Measurements from ENCODE around the gene SNRPA1. TPM values are rescaled to one million over a fixed set of nuclear protein-coding genes. Genes with fewer than 3 reads are reported as not detected.

The SNRPA1 gene
- total RNA-seq, 1 experiment from 2014 or later, result 61.5 TPM

GRCh38 chr15:101264911-101265641 is 30.0 kb downstream of the SNRPA1 start:
- DNase-seq (ENCODE audit: extremely low read depth, low read depth), result no peak

DNA sequence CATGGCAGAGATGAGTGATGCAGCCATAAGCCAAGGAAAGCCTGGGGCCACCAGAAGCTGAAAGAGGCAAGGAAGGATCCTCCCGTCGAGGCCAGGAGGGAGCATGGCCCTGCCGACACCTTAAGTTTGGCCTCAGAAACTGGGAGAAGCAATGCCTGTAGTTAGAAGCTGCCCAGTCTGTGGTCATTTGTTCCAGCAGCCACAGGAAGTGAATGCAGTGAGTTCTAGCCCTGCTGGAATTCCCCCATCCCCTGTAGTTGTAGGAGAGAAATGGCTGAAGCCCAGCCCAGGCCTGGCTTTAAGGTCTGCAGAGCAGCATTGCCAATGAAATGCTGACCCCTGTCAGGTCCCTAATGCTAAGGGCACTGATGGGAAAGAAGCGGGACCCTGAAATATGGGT is 31.0 kb downstream of the SNRPA1 start:
- no peak for DNase-seq (ENCODE audit: extremely low read depth, low read depth)

GRCh38 chr15:101262551-101262950 is 32.5 kb downstream of the SNRPA1 start:
- no peak for DNase-seq (ENCODE audit: extremely low read depth, low read depth)

DNA sequence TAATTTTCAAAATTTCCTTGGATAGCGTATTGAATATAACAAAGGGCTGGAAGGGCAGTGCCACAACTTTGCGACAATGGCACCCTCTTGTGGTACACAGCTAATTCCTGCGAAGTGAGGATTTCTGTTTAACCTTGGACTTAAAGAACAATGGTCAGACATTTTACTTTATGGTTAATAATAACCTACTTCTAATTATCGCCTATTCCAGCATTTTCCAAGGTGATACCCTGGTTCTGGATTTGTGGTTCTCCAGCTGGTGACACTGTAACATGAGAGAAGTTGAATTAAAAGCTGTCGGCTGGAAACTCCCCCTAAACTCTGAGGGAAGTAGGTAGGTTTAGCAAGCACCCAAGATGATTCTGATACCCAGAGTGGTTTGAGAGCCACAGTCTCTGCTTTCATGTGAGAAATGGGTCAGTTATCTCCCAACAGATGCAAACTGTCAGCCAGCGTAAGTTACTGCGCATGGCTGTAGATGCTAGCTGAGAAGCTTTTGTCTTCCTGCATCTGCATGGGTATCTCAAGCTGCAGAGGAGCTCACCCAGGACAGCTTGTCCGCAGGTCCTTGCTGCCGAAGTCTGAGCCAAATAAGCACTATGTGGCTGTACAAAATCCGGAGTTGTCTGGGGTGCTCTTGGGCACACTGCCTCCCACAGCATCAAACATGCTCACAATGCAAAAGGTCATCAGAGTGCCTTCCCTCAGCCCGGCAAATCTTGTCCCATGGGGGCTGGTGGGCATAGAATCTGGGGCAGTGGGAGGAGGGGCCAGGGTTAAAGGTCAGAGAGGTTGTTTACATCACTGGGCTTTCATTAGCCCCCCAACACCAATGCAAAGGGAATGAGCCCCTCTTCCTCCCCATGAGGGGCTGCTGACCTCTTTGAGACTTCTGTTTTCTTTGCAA is 36.6 kb downstream of the SNRPA1 start:
- DNase-seq (ENCODE audit: extremely low read depth, low read depth), result peak; percentile 69

DNA sequence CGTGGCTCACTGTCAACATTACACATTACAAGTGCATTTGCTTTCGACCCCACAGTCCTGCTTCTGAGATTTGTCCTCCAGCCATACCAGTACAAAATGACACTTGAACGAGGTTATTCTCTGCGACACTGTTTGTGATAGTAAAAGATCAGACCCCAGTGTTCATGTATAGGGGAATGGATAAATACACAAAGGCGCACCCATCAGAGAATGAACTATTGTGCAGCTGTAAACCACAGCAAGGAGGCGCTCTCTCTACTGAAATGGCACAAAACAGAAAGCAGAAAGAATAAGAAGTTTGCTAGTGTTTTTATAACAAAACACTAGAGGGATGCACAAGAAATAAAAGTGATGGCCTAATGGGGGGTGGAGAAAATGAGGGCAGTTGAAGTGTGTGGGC is 38.3 kb downstream of the SNRPA1 start:
- no peak for DNase-seq (ENCODE audit: extremely low read depth, low read depth)

- no peak for DNase-seq (ENCODE audit: extremely low read depth, low read depth)
Observed at GRCh38 chr15:101255615-101256241, 39.3 kb downstream of the SNRPA1 start.

- no peak for DNase-seq (ENCODE audit: extremely low read depth, low read depth)
Observed at GRCh38 chr15:101255051-101255395, 40.0 kb downstream of the SNRPA1 start.

- no peak for DNase-seq (ENCODE audit: extremely low read depth, low read depth)
Observed at GRCh38 chr15:101254157-101255050, 40.6 kb downstream of the SNRPA1 start.

DNA sequence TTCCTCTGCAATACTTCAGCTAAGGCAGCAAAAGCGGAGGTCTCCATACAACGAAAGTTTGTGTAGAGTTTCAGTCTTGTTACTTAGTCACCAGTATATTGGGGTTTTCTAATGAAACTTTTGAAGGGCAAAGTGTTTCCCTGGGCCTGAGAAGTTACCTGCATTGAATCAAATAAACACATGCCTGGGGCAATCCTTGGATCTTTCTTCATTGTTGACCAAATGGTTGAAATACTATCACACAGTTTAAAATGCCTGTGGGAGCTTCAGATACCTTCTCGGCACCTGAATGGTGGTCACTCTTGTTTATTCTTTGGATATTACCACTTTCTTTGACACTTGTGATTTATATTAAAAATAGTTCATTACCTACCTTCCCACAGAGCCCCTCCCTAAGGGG is 42.2 kb downstream of the SNRPA1 start:
- no peak for DNase-seq (ENCODE audit: extremely low read depth, low read depth)

DNA sequence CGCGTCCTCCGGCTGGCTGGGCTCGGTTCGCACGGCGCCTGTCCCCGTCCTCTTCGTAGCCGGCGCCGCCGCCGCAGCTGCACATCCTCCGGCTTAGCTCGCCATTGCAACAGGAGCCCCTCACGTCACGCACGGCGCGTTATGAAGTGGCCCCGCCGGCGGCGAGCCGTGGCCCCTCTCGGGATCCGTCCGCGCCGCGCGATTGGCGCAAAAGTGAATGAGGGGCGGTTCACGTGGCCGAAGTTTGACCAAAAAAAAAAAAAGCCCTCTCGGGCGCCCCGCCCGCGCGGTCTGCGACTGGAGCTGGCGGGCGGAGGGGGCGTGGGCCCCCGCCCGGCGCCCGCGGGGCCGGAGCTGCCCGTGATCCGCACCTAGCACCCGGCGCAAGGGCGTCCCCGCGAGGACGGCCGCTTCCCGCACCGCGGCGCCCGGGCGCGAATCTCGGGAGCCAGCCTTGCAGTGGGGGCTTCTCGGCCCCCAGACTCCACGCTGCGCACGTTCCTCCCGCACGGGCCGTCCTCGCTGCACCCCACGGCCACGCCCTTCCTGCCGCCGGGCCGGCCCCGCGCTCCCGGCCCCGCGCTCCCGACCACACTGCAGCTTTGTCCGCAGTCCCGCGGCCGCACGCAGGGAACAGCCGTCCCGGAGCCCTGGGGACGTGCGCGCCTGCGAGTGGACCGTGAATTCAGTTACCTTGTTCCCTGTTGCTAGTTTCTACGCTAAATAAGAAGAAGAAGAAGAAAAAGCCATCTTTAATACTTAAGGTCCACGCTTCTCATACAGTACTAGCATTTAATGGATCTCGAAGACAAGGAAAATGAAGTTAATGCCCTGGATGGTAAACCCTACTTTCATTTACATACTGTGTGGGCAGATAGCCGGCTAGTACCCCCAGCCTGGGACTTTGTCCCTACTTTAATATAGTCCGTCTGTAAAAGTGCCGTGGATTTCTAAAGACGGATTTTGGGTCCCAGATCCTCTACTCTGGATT is 42.9 kb downstream of the SNRPA1 start, which contains the start of gene CHSY1:
Gene CHSY1 (minus strand): TSS at position 219 of the 991 bp plus-strand sequence. CDS start 592 bp downstream, outside the sequence.
- DNase-seq (ENCODE audit: extremely low read depth, low read depth), result peak; percentile 77

GRCh38 chr15:101250873-101251829 is 43.9 kb downstream of the SNRPA1 start:
- no peak for DNase-seq (ENCODE audit: extremely low read depth, low read depth)

- no peak for DNase-seq (ENCODE audit: extremely low read depth, low read depth)
Observed at GRCh38 chr15:101250341-101250831, 44.7 kb downstream of the SNRPA1 start.

DNA sequence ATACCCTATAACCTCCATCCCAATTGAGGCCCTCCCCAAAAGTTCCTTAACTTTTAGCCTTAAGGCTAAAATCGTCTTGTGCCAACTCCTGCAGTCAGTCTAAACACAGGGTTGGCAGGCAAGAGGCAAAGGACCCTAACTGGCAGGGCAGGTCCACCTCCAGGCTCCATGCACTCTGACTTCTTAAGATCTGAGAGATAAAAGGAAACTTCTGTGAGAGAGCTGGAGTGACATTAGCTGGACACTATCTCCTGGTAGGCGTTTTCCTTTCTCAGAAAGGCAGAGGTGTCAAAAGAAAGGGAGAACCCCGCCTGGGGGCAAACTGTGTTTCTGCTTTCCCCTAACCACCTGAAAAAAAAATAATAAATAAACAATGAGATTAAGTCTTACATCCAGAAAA is 46.8 kb downstream of the SNRPA1 start:
- no peak for DNase-seq (ENCODE audit: extremely low read depth, low read depth)

DNA sequence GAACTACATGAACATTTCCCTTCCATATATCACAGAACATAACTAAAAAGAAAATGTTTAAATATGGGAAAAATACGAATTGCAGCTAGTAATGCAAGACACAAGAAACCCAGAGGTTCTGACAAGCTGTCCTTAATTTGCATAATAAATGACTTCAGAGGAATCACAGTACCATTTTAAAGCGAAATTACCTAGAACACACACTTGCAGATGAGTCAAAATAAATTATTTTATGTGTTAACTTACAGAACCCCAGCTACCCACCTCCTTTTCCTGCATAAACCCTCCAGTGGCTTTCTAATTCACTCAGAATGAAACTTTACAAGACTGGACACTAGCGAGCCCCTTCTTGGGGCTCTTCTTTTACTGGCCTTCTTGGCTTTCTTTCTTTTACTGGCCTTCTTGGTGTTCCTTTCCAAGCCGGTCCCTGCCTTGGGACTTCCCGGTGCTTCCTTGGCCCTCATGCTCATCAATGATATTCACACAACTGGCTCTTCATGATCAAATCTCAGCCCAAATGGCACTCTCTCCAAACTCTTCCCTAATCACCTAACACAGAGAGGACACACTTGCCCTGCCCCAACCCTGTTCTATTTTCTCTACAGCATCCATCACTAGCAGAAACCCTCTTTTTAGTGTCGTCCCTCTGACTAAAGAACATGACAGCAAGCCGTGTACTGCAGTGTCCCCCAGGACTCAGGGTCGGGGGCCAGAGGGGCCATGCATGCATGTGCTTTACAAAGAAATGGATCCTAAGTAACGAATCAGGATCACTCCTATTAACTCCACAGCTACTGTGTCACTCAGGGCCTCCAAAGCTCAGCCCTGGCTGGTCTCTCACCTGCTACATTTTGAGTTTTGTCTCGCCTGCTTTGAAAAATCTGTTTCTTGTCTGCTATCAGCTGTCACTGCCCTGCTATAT is 48.0 kb downstream of the SNRPA1 start:
- no peak for DNase-seq (ENCODE audit: extremely low read depth, low read depth)

GRCh38 chr15:101246391-101246790 is 48.7 kb downstream of the SNRPA1 start:
- no peak for DNase-seq (ENCODE audit: extremely low read depth, low read depth)

DNA sequence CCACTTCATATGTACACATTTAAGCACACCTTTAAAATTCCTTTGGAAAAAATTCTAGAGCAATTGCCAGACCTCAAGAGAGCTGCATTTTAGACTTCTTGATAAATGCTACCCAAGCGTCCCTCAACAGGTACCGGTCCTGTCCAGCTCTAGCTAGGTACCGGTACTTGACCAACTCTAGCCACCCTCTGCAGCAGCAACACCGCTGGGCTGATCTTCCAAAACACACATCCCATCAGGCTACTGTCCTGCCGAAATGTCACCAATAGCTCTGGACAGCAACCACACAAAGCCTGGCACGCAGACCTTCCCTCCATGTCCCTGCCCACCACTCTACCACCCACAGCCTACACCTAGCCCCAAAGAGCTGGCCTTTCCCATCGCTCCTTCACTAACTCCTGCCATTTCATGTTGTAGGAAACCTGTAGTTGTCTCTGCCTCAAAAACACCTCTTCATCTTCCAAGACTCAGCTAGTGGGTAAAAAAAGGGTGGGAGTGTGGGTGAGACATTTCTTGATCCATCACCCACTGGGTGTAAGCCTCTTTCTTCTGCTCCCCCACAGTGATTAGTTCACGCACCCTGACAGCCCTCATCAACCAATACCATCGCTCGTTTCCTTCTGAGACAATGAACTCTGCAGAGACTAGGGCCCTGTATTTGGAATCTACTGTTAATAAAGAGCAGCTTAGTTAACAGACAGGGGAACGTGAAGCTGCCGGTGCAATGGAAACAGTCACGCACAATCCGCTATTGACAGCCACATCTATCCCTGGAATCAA is 50.0 kb downstream of the SNRPA1 start:
- DNase-seq (ENCODE audit: extremely low read depth, low read depth), result no peak
